Measurements from ENCODE around the gene DNAI1.

DNAI1 gene

GRCh38 chr9:34507556-34507955 is 49.0 kb downstream of the DNAI1 start:
- Mint-ChIP-seq H3K4me3 (no peak overlapping the region), H3K9me3 (no peaks in the 10 kb centered on the region), H3K36me3 (ENCODE audit: low read depth) (no peaks in the 10 kb centered on the region), H3K27me3 (no peaks in the 10 kb centered on the region), H3K27ac (no peak overlapping the region), H3K4me1 (ENCODE audit: low read depth) (no peaks in the 10 kb centered on the region)
- peak; percentile 5 for DNase-seq

GRCh38 chr9:34507966-34508365 is 49.4 kb downstream of the DNAI1 start:
- no peaks in the 10 kb centered on the region for H3K9me3 Mint-ChIP-seq
- H3K27ac Mint-ChIP-seq: no peak overlapping the region
- no peaks in the 10 kb centered on the region for H3K36me3 Mint-ChIP-seq (ENCODE audit: low read depth)
- no peaks in the 10 kb centered on the region for H3K4me1 Mint-ChIP-seq (ENCODE audit: low read depth)
- no peaks in the 10 kb centered on the region for H3K27me3 Mint-ChIP-seq
- DNase-seq: no peak
- H3K4me3 Mint-ChIP-seq: no peak overlapping the region

GRCh38 chr9:34508463-34508862 is 49.9 kb downstream of the DNAI1 start:
- H3K9me3 Mint-ChIP-seq: no peaks in the 10 kb centered on the region
- no peaks in the 10 kb centered on the region for H3K27me3 Mint-ChIP-seq
- no peak for DNase-seq
- no peak overlapping the region for H3K4me3 Mint-ChIP-seq
- no peak overlapping the region for H3K27ac Mint-ChIP-seq
- H3K36me3 Mint-ChIP-seq (ENCODE audit: low read depth): no peaks in the 10 kb centered on the region
- no peaks in the 10 kb centered on the region for H3K4me1 Mint-ChIP-seq (ENCODE audit: low read depth)

GRCh38 chr9:34508951-34509350 is 50.3 kb downstream of the DNAI1 start:
- Mint-ChIP-seq H3K27ac (no peak overlapping the region), H3K27me3 (no peaks in the 10 kb centered on the region), H3K4me3 (no peak overlapping the region), H3K4me1 (ENCODE audit: low read depth) (no peaks in the 10 kb centered on the region), H3K9me3 (no peaks in the 10 kb centered on the region), H3K36me3 (ENCODE audit: low read depth) (no peaks in the 10 kb centered on the region)
- no peak for DNase-seq

GRCh38 chr9:34510497-34511468 is 52.2 kb downstream of the DNAI1 start:
- Mint-ChIP-seq H3K27me3 (no peaks in the 10 kb centered on the region), H3K27ac (no peak overlapping the region), H3K4me1 (ENCODE audit: low read depth) (no peaks in the 10 kb centered on the region), H3K9me3 (no peaks in the 10 kb centered on the region), H3K4me3 (no peak overlapping the region), H3K36me3 (ENCODE audit: low read depth) (no peaks in the 10 kb centered on the region)
- DNase-seq: no peak

GRCh38 chr9:34512131-34513078 is 53.8 kb downstream of the DNAI1 start:
- peak; percentile 24 for DNase-seq
- Mint-ChIP-seq H3K36me3 (ENCODE audit: low read depth) (no peaks in the 10 kb centered on the region), H3K9me3 (no peaks in the 10 kb centered on the region), H3K27ac (no peak overlapping the region), H3K4me3 (no peak overlapping the region), H3K4me1 (ENCODE audit: low read depth) (no peaks in the 10 kb centered on the region), H3K27me3 (no peaks in the 10 kb centered on the region)

GRCh38 chr9:34513567-34514214 is 55.1 kb downstream of the DNAI1 start:
- Mint-ChIP-seq H3K4me1 (ENCODE audit: low read depth) (no peaks in the 10 kb centered on the region), H3K9me3 (no peaks in the 10 kb centered on the region), H3K27me3 (no peaks in the 10 kb centered on the region), H3K36me3 (ENCODE audit: low read depth) (no peaks in the 10 kb centered on the region), H3K27ac (no peak overlapping the region), H3K4me3 (no peak overlapping the region)
- no peak for DNase-seq

GRCh38 chr9:34514401-34514800 is 55.8 kb downstream of the DNAI1 start:
- H3K36me3 Mint-ChIP-seq (ENCODE audit: low read depth): no peaks in the 10 kb centered on the region
- H3K27ac Mint-ChIP-seq: no peak overlapping the region
- H3K4me3 Mint-ChIP-seq: no peak overlapping the region
- H3K9me3 Mint-ChIP-seq: no peaks in the 10 kb centered on the region
- no peak for DNase-seq
- H3K4me1 Mint-ChIP-seq (ENCODE audit: low read depth): no peaks in the 10 kb centered on the region
- no peaks in the 10 kb centered on the region for H3K27me3 Mint-ChIP-seq

GRCh38 chr9:34514816-34515215 is 56.2 kb downstream of the DNAI1 start:
- H3K27ac Mint-ChIP-seq: no peak overlapping the region
- H3K9me3 Mint-ChIP-seq: no peaks in the 10 kb centered on the region
- H3K27me3 Mint-ChIP-seq: peaks cover under 1% of the 10 kb centered on the region
- no peaks in the 10 kb centered on the region for H3K36me3 Mint-ChIP-seq (ENCODE audit: low read depth)
- no peak for DNase-seq
- no peak overlapping the region for H3K4me3 Mint-ChIP-seq
- H3K4me1 Mint-ChIP-seq (ENCODE audit: low read depth): no peaks in the 10 kb centered on the region

- DNase-seq: no peak
- Mint-ChIP-seq H3K9me3 (no peaks in the 10 kb centered on the region), H3K4me1 (ENCODE audit: low read depth) (no peaks in the 10 kb centered on the region), H3K27me3 (peaks cover 5% of the 10 kb centered on the region), H3K27ac (no peak overlapping the region), H3K4me3 (no peak overlapping the region), H3K36me3 (ENCODE audit: low read depth) (no peaks in the 10 kb centered on the region)
Measured at GRCh38 chr9:34515959-34516358, 57.4 kb downstream of the DNAI1 start.

- no peak for DNase-seq
- H3K4me1 Mint-ChIP-seq (ENCODE audit: low read depth): no peaks in the 10 kb centered on the region
- no peaks in the 10 kb centered on the region for H3K9me3 Mint-ChIP-seq
- peaks cover 6% of the 10 kb centered on the region for H3K27me3 Mint-ChIP-seq
- H3K36me3 Mint-ChIP-seq (ENCODE audit: low read depth): no peaks in the 10 kb centered on the region
- H3K27ac Mint-ChIP-seq: no peak overlapping the region
- no peak overlapping the region for H3K4me3 Mint-ChIP-seq
Measured at GRCh38 chr9:34517185-34517584, 58.6 kb downstream of the DNAI1 start.

GRCh38 chr9:34518110-34518616 is 59.6 kb downstream of the DNAI1 start:
- H3K27me3 Mint-ChIP-seq: peaks cover 11% of the 10 kb centered on the region
- no peaks in the 10 kb centered on the region for H3K9me3 Mint-ChIP-seq
- no peak overlapping the region for H3K4me3 Mint-ChIP-seq
- H3K27ac Mint-ChIP-seq: no peak overlapping the region
- H3K4me1 Mint-ChIP-seq (ENCODE audit: low read depth): peaks cover 4% of the 10 kb centered on the region
- no peak for DNase-seq
- no peaks in the 10 kb centered on the region for H3K36me3 Mint-ChIP-seq (ENCODE audit: low read depth)

GRCh38 chr9:34518896-34519295 is 60.3 kb downstream of the DNAI1 start:
- Mint-ChIP-seq H3K27ac (no peak overlapping the region), H3K27me3 (peaks cover 11% of the 10 kb centered on the region), H3K4me1 (ENCODE audit: low read depth) (peaks cover 12% of the 10 kb centered on the region), H3K4me3 (no peak overlapping the region), H3K9me3 (no peaks in the 10 kb centered on the region), H3K36me3 (ENCODE audit: low read depth) (no peaks in the 10 kb centered on the region)
- no peak for DNase-seq

- Mint-ChIP-seq H3K27me3 (peaks cover 11% of the 10 kb centered on the region), H3K27ac (no peak overlapping the region), H3K9me3 (no peaks in the 10 kb centered on the region), H3K4me3 (no peak overlapping the region), H3K4me1 (ENCODE audit: low read depth) (peaks cover 17% of the 10 kb centered on the region), H3K36me3 (ENCODE audit: low read depth) (no peaks in the 10 kb centered on the region)
- DNase-seq: peak; percentile 24
Measured at GRCh38 chr9:34519321-34520020, 60.9 kb downstream of the DNAI1 start.

All from activated T-cell treated with anti-CD3 and anti-CD28 coated beads, Interleukin-2, amount 50 U/mL, for 24 hours (primary cell).